Mucosa of descending colon (tissue), 3 donors: ENCODE results near the gene GRIN2C. TPM values are rescaled to one million over a fixed set of nuclear protein-coding genes. Genes with fewer than 3 reads are reported as not detected.

ENCODE experiments used
- ATAC-seq: fragments of 200-7000 bp; cut with Tn5 transposase; one replicate; pipeline ENCODE4 v1.9.1; 2020; ENCODE audit warnings: mild to moderate bottlenecking, moderate library complexity
- DNase-seq, 3 donors: peaks; one replicate each; pipeline ENCODE4 v3.0.0-alpha.2; 2020
- H3K36me3 ChIP-seq: fragments of 200-600 bp; one replicate; pipeline ENCODE4 v1.8.0; 2021; ENCODE audit warnings: low read depth, mild to moderate bottlenecking
- H3K4me1 ChIP-seq: fragments of 200-600 bp; one replicate; pipeline ENCODE4 v1.8.0; 2021; ENCODE audit warnings: low read depth, mild to moderate bottlenecking
- H3K4me3 ChIP-seq: fragments of 200-600 bp; one replicate; pipeline ENCODE4 v1.8.0; 2021; ENCODE audit warnings: mild to moderate bottlenecking
- H3K9me3 ChIP-seq: fragments of 200-600 bp; one replicate; pipeline ENCODE4 v1.8.0; 2021; ENCODE audit warnings: mild to moderate bottlenecking
- CTCF ChIP-seq: fragments of 200-600 bp; IDR thresholded peaks from one replicate; pipeline ENCODE4 v1.8.0; 2022; ENCODE audit warnings: antibody characterized with exemption, mild to moderate bottlenecking
- intact Hi-C, 2 donors: fragments of 100-400 bp; cut with DNase I in 1 of 2; cut with micrococcal nuclease in 1 of 2; formaldehyde crosslinking; loops; one replicate each; pipeline versions ENCODE4 v1.11.0 to v1.11.1; 2022; cut with DNase I, micrococcal nuclease
- total RNA-seq, 3 donors: library from RNA; stranded (reverse); fragmentation: NEBNext Ultra II Directional in 2 of 3; extraction: Animal tissue kit (Norgen Biotek cat#: 25700) in 2 of 3; gene quantifications; one replicate each; pipeline versions ENCODE4 v1.2.1 to v1.2.4, GENCODE V29; 2021 to 2023
- donor health status: DM: no; HTN: no; CAD: no; lungs with moderate emphysema.
- donor health status: DM: no; HTN: no; CAD: no.
- donor health status: DM: no; HTN: yes; CAD: no.

The GRIN2C gene
- total RNA-seq, 3 donors from 2014 or later = 0.35 to 1.4 (median 0.55) TPM

- no peak for DNase-seq
- H3K36me3 ChIP-seq = no peaks in the 10 kb centered on the region
- no peaks in the 10 kb centered on the region for H3K4me1 ChIP-seq
- H3K9me3 ChIP-seq = no peaks in the 10 kb centered on the region
- no peak for ATAC-seq
- intact Hi-C loops = no loop called here
- no peak overlapping the region for H3K4me3 ChIP-seq
- no peak for TF ChIP-seq CTCF
Measured at GRCh38 chr17:74821655-74822334, 37.9 kb downstream of the GRIN2C start.

- no peaks in the 10 kb centered on the region for H3K36me3 ChIP-seq
- DNase-seq (no peak), ATAC-seq (no peak)
- intact Hi-C loops = no loop called here
- H3K4me3 ChIP-seq = no peak overlapping the region
- H3K4me1 ChIP-seq = no peaks in the 10 kb centered on the region
- no peaks in the 10 kb centered on the region for H3K9me3 ChIP-seq
- TF ChIP-seq CTCF = no peak
Measured at GRCh38 chr17:74819801-74820436, 39.8 kb downstream of the GRIN2C start.

GRCh38 chr17:74818291-74818938 is 41.3 kb downstream of the GRIN2C start:
- no peaks in the 10 kb centered on the region for H3K36me3 ChIP-seq
- TF ChIP-seq CTCF = no peak
- H3K9me3 ChIP-seq = no peaks in the 10 kb centered on the region
- intact Hi-C loops = no loop called here
- H3K4me1 ChIP-seq = no peaks in the 10 kb centered on the region
- no peak for ATAC-seq
- DNase-seq = no peak
- no peak overlapping the region for H3K4me3 ChIP-seq

- DNase-seq = no peak
- Histone ChIP-seq H3K4me1 (no peaks in the 10 kb centered on the region), H3K4me3 (no peak overlapping the region), H3K36me3 (no peaks in the 10 kb centered on the region), H3K9me3 (no peaks in the 10 kb centered on the region)
- no peak for ATAC-seq
- TF ChIP-seq CTCF = no peak
- intact Hi-C loops = no loop called here
Measured at GRCh38 chr17:74816905-74817620, 42.6 kb downstream of the GRIN2C start.

GRCh38 chr17:74815550-74816370 is 43.9 kb downstream of the GRIN2C start:
- H3K36me3 ChIP-seq = no peaks in the 10 kb centered on the region
- ATAC-seq (no peak), DNase-seq (no peak)
- no peaks in the 10 kb centered on the region for H3K9me3 ChIP-seq
- no peak for TF ChIP-seq CTCF
- no peaks in the 10 kb centered on the region for H3K4me1 ChIP-seq
- intact Hi-C loops = no loop called here
- no peak overlapping the region for H3K4me3 ChIP-seq
